ENCODE measurements around the gene RNF223.

DNA sequence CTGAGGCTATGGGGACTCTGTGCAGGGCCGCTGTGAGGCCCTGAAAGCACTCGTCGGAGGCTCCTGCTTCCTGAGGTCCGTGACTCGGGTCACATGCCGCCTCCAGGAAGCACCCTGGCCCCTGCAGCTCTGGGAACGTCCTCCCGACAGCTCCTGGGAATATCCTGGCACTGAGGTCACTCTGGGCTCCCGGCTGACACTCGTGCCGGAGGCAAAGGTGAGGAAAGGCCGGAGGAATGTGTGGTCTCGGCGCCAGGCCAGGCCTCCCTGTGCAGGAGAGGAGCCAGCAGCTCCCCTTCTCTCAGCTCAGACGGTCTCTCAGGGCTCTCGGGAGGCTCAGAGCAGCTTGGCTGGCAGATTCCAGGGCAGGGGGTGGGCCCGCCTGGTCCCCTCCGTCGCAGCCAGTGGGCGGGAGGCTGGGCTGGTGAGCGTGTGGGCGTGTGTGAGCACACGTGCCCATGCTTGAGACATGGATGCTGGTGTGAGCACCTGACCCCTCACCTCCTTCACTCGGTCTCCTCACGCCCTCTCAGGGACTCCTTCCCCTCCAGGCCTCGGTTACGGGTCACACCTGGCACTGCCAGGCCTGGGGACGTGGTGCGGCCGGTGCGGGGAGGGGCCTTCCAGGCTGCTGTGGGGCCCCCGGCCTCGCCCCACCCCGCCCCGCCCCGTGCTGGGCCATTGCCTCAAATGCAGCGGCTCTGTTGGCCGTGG lies 5.5 kb upstream of the RNF223 start:
- TF ChIP-seq, protein P1, sequence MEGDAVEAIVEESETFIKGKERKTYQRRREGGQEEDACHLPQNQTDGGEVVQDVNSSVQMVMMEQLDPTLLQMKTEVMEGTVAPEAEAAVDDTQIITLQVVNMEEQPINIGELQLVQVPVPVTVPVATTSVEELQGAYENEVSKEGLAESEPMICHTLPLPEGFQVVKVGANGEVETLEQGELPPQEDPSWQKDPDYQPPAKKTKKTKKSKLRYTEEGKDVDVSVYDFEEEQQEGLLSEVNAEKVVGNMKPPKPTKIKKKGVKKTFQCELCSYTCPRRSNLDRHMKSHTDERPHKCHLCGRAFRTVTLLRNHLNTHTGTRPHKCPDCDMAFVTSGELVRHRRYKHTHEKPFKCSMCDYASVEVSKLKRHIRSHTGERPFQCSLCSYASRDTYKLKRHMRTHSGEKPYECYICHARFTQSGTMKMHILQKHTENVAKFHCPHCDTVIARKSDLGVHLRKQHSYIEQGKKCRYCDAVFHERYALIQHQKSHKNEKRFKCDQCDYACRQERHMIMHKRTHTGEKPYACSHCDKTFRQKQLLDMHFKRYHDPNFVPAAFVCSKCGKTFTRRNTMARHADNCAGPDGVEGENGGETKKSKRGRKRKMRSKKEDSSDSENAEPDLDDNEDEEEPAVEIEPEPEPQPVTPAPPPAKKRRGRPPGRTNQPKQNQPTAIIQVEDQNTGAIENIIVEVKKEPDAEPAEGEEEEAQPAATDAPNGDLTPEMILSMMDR (IDR thresholded peaks at IDR 0.05): no peak
- TF ChIP-seq POLR2A (IDR thresholded peaks at IDR 0.05): no peak
